Activated T-helper 1 cell treated with anti-CD3 and anti-CD28 coated beads, Interleukin-12 subunit alpha, Interleukin-12 subunit beta, Interleukin-2, Interleukin-4 antibody, amounts not matched to agents 30 ng/mL and 10 ng/mL and 1 ng/mL, durations not matched to agents 14 hours and 24 hours and 36 hours (primary cell): ENCODE measurements around the gene BCLAF1. TPM values are rescaled to one million over a fixed set of nuclear protein-coding genes. Genes with fewer than 3 reads are reported as not detected.
"Not testable (repeated sequence)": the region's sequence is repeated elsewhere in the genome, so short reads cannot be mapped to it uniquely, and the experiment has no call there.

ENCODE experiments used
- DNase-seq: peaks from one replicate; pipeline ENCODE4 v3.0.0; 2021; ENCODE audit warnings: low spot score
- H3K27ac Mint-ChIP-seq: one replicate; pipeline ENCODE4 v1.8.0; 2021; ENCODE audit warnings: mild to moderate bottlenecking, mixed read lengths
- H3K27me3 Mint-ChIP-seq: one replicate; pipeline ENCODE4 v1.8.0; 2022; ENCODE audit warnings: mild to moderate bottlenecking, moderate library complexity, mixed read lengths; ENCODE audit not compliant: insufficient read depth
- H3K36me3 Mint-ChIP-seq: one replicate; pipeline ENCODE4 v1.8.0; 2021; ENCODE audit warnings: low read depth, mixed read lengths
- H3K4me1 Mint-ChIP-seq: one replicate; pipeline ENCODE4 v1.8.0; 2021; ENCODE audit warnings: low read depth, mixed read lengths
- H3K4me3 Mint-ChIP-seq: one replicate; pipeline ENCODE4 v1.8.0; 2021; ENCODE audit warnings: mild to moderate bottlenecking, moderate library complexity, mixed read lengths
- H3K9me3 Mint-ChIP-seq: one replicate; pipeline ENCODE4 v1.8.0; 2021; ENCODE audit warnings: mixed read lengths
- intact Hi-C: fragments of 100-400 bp; cut with micrococcal nuclease; formaldehyde crosslinking; loops from one replicate; pipeline ENCODE4 v1.15.1; 2024
- total RNA-seq: library from RNA; stranded (reverse); gene quantifications from 2 replicates; pipeline ENCODE4 v1.2.3, GENCODE V29; 2022

Gene BCLAF1
- total RNA-seq, 1 donor from 2014 or later: 237 TPM

GRCh38 chr6:136226674-136227377 is 62.8 kb downstream of the BCLAF1 start:
- Mint-ChIP-seq H3K36me3 (peaks cover 16% of the 10 kb centered on the region), H3K9me3 (peaks cover 9% of the 10 kb centered on the region), H3K4me3 (peak overlapping the region; percentile 0), H3K4me1 (peaks cover 27% of the 10 kb centered on the region), H3K27ac (peak overlapping the region; percentile 7), H3K27me3 (no peaks in the 10 kb centered on the region)
- intact Hi-C loops: loop anchor here (1.0 to 10.0 kb wide), 10 partner anchors 195 to 776 kb away; partner anchors contain the start of gene PDE7B
- no peak for DNase-seq

GRCh38 chr6:136226027-136226673 is 63.5 kb downstream of the BCLAF1 start:
- Mint-ChIP-seq H3K4me1 (peaks cover 27% of the 10 kb centered on the region), H3K36me3 (peaks cover 16% of the 10 kb centered on the region), H3K9me3 (peaks cover 11% of the 10 kb centered on the region), H3K27me3 (no peaks in the 10 kb centered on the region), H3K27ac (peak overlapping the region; percentile 25), H3K4me3 (peak overlapping the region; percentile 0)
- intact Hi-C loops: loop anchor here (1.0 to 10.0 kb wide), 10 partner anchors 194 to 775 kb away; partner anchors contain the start of gene PDE7B
- DNase-seq: peak; percentile 35

- Mint-ChIP-seq H3K9me3 (peaks cover 16% of the 10 kb centered on the region), H3K4me1 (peaks cover 22% of the 10 kb centered on the region), H3K27me3 (no peaks in the 10 kb centered on the region), H3K4me3 (no peak overlapping the region), H3K36me3 (peaks cover 11% of the 10 kb centered on the region), H3K27ac (no peak overlapping the region)
- DNase-seq: no peak
- intact Hi-C loops: loop anchor here (5.0 to 10.0 kb wide), 2 partner anchors 371 to 648 kb away; partner anchors contain the start of gene PDE7B
These were observed 64.2 kb downstream of the BCLAF1 start for GRCh38 chr6:136225496-136225895.

- H3K4me3 Mint-ChIP-seq, H3K36me3 Mint-ChIP-seq, DNase-seq, H3K27me3 Mint-ChIP-seq, H3K27ac Mint-ChIP-seq: not testable (repeated sequence)
- peaks cover 21% of the 10 kb centered on the region for H3K9me3 Mint-ChIP-seq
- peaks cover 19% of the 10 kb centered on the region for H3K4me1 Mint-ChIP-seq
- intact Hi-C loops: loop anchor here (5.0 to 10.0 kb wide), 2 partner anchors 370 to 648 kb away; partner anchors contain the start of gene PDE7B
These were observed 64.7 kb downstream of the BCLAF1 start for GRCh38 chr6:136224974-136225373.

- H3K4me3 Mint-ChIP-seq: no peak overlapping the region
- DNase-seq: no peak
- H3K36me3 Mint-ChIP-seq: no peaks in the 10 kb centered on the region
- H3K27me3 Mint-ChIP-seq: peaks cover 6% of the 10 kb centered on the region
- no peaks in the 10 kb centered on the region for H3K4me1 Mint-ChIP-seq
- intact Hi-C loops: no loop called here
- peaks cover 13% of the 10 kb centered on the region for H3K9me3 Mint-ChIP-seq
- H3K27ac Mint-ChIP-seq: no peak overlapping the region
These were observed 72.9 kb downstream of the BCLAF1 start for GRCh38 chr6:136216503-136217401.

GRCh38 chr6:136213853-136214252 is 75.8 kb downstream of the BCLAF1 start:
- H3K36me3 Mint-ChIP-seq: no peaks in the 10 kb centered on the region
- intact Hi-C loops: no loop called here
- no peaks in the 10 kb centered on the region for H3K4me1 Mint-ChIP-seq
- no peak overlapping the region for H3K4me3 Mint-ChIP-seq
- H3K27me3 Mint-ChIP-seq: peaks cover 6% of the 10 kb centered on the region
- no peak overlapping the region for H3K27ac Mint-ChIP-seq
- no peaks in the 10 kb centered on the region for H3K9me3 Mint-ChIP-seq
- DNase-seq: no peak

- H3K27me3 Mint-ChIP-seq: peaks cover 8% of the 10 kb centered on the region
- H3K36me3 Mint-ChIP-seq: no peaks in the 10 kb centered on the region
- H3K27ac Mint-ChIP-seq: no peak overlapping the region
- no peak for DNase-seq
- no peaks in the 10 kb centered on the region for H3K4me1 Mint-ChIP-seq
- no peak overlapping the region for H3K4me3 Mint-ChIP-seq
- no peaks in the 10 kb centered on the region for H3K9me3 Mint-ChIP-seq
- intact Hi-C loops: no loop called here
These were observed 76.6 kb downstream of the BCLAF1 start for GRCh38 chr6:136213012-136213539.

GRCh38 chr6:136212608-136213007 is 77.0 kb downstream of the BCLAF1 start:
- intact Hi-C loops: no loop called here
- no peak overlapping the region for H3K27ac Mint-ChIP-seq
- H3K4me1 Mint-ChIP-seq: no peaks in the 10 kb centered on the region

GRCh38 chr6:136210398-136211165 is 79.1 kb downstream of the BCLAF1 start:
- intact Hi-C loops: no loop called here
- no peak for DNase-seq
- no peak overlapping the region for H3K27ac Mint-ChIP-seq
- H3K9me3 Mint-ChIP-seq: no peaks in the 10 kb centered on the region
- H3K4me1 Mint-ChIP-seq: no peaks in the 10 kb centered on the region
- H3K36me3 Mint-ChIP-seq: no peaks in the 10 kb centered on the region
- H3K27me3 Mint-ChIP-seq: peaks cover 8% of the 10 kb centered on the region
- H3K4me3 Mint-ChIP-seq: no peak overlapping the region

More at GRCh38 chr6:136212608-136213007, 77.0 kb downstream of the BCLAF1 start:
- Mint-ChIP-seq H3K4me3 (no peak overlapping the region), H3K9me3 (no peaks in the 10 kb centered on the region), H3K27me3 (peaks cover 6% of the 10 kb centered on the region), H3K36me3 (no peaks in the 10 kb centered on the region)
- DNase-seq: no peak

GRCh38 chr6:136209496-136209895 is 80.2 kb downstream of the BCLAF1 start:
- H3K4me3 Mint-ChIP-seq: no peak overlapping the region

GRCh38 chr6:136208783-136209182 is 80.9 kb downstream of the BCLAF1 start:
- H3K27ac Mint-ChIP-seq: no peak overlapping the region
- no peaks in the 10 kb centered on the region for H3K36me3 Mint-ChIP-seq
- H3K4me3 Mint-ChIP-seq: no peak overlapping the region
- peaks cover 8% of the 10 kb centered on the region for H3K27me3 Mint-ChIP-seq
- intact Hi-C loops: no loop called here
- no peaks in the 10 kb centered on the region for H3K9me3 Mint-ChIP-seq
- DNase-seq: no peak
- H3K4me1 Mint-ChIP-seq: no peaks in the 10 kb centered on the region

More at GRCh38 chr6:136209496-136209895, 80.2 kb downstream of the BCLAF1 start:
- Mint-ChIP-seq H3K9me3 (no peaks in the 10 kb centered on the region), H3K4me1 (no peaks in the 10 kb centered on the region), H3K36me3 (no peaks in the 10 kb centered on the region), H3K27me3 (peaks cover 8% of the 10 kb centered on the region), H3K27ac (no peak overlapping the region)
- DNase-seq: no peak
- intact Hi-C loops: no loop called here
